GM12878 (cell line): ENCODE data around the gene LAMB1. TPM values are rescaled to one million over a fixed set of nuclear protein-coding genes. Genes with fewer than 3 reads are reported as not detected.

Source experiments
- ATAC-seq: fragments of 200-7000 bp; cut with Tn5 transposase; 3 replicates; pipeline ENCODE4 v1.9.1; 2020; ENCODE audit warnings: mild to moderate bottlenecking, moderate library complexity
- BruUV-seq: library from RNA; stranded (reverse); fragments of 400-500 nt; replicated peaks from 2 replicates; lab custom pipeline; 2021; lab: Mats Ljungman, UMichigan
- CTCF ChIA-PET: fragments of 300-600 bp; sonication (Branson Sonifier 250); formaldehyde crosslinking; extraction: SDS; loops from one replicate; lab custom pipeline; 2021; ENCODE audit warnings: inconsistent platforms; lab: Yijun Ruan, JAX
- POLR2A ChIA-PET: fragments of 350-600 bp; formaldehyde crosslinking; extraction: SDS; loops from one replicate; lab custom pipeline; 2021; ENCODE audit warnings: inconsistent platforms; lab: Charles Lee
- RAD21 ChIA-PET: fragments of 300-600 bp; sonication (Branson Sonifier 250); formaldehyde crosslinking; loops from one replicate; lab custom pipeline; 2023; ENCODE audit warnings: antibody characterized with exemption; ENCODE audit not compliant: unreplicated experiment; lab: Charles Lee
- SMC1A ChIA-PET: fragments of 300-600 bp; sonication (Branson Sonifier 250); formaldehyde crosslinking; loops from one replicate; lab custom pipeline; 2023; ENCODE audit not compliant: unreplicated experiment, uncharacterized antibody; lab: Charles Lee
- DNase-seq: peaks from one replicate; pipeline ENCODE4 v3.0.0-alpha.2; 2011; ENCODE audit warnings: low read depth, low spot score
- FAIRE-seq: peaks from 3 replicates; lab custom pipeline; 2011; peaks lifted over from hg19 to GRCh38; lab: Jason Lieb, UNC
- H2AFZ ChIP-seq: 2 replicates; pipeline ENCODE4 v1.6.0; 2011; ENCODE audit warnings: low read depth, low read length, control low read depth; ENCODE audit not compliant: control insufficient read depth
- H3K27ac ChIP-seq: 2 replicates; pipeline ENCODE4 v1.5.1; 2011; ENCODE audit warnings: control low read depth; ENCODE audit not compliant: control insufficient read depth, insufficient read depth
- H3K27me3 ChIP-seq, 2 experiments: replicated peaks in 1 of 2; 2 replicates each; pipeline versions ENCODE4 v1.6.0 to v1.6.1; 2011; ENCODE audit warnings: low read length in 1 of 2; ENCODE audit not compliant: control insufficient read depth in 2 of 2, insufficient read depth in 2 of 2
- H3K36me3 ChIP-seq, 2 experiments: 2 replicates each; pipeline ENCODE4 v1.5.1; 2011; ENCODE audit warnings: low read length in 1 of 2; ENCODE audit not compliant: control insufficient read depth in 2 of 2, insufficient read depth in 2 of 2
- H3K4me1 ChIP-seq: 2 replicates; pipeline ENCODE4 v1.6.1; 2011; ENCODE audit warnings: mild to moderate bottlenecking, low read length, moderate library complexity, mixed read lengths; ENCODE audit not compliant: control insufficient read depth, insufficient read depth
- H3K4me2 ChIP-seq: 2 replicates; pipeline ENCODE4 v1.6.0; 2011; ENCODE audit warnings: control low read depth; ENCODE audit not compliant: control insufficient read depth, insufficient read depth
- H3K4me3 ChIP-seq: fragments of 200-600 bp; sonication (generic); 2 replicates; pipeline ENCODE4 v1.5.1; 2016
- H3K79me2 ChIP-seq: 2 replicates; pipeline ENCODE4 v1.6.0; 2011; ENCODE audit warnings: low read length; ENCODE audit not compliant: control insufficient read depth, insufficient read depth
- H3K9ac ChIP-seq: 2 replicates; pipeline ENCODE4 v1.8.0; 2011; ENCODE audit warnings: low read length, control low read depth, mixed read lengths; ENCODE audit not compliant: control insufficient read depth, insufficient read depth
- H3K9me3 ChIP-seq: replicated peaks from 3 replicates; pipeline ENCODE4 v1.5.1; 2011; ENCODE audit warnings: mild to moderate bottlenecking, low read length; ENCODE audit not compliant: control insufficient read depth, insufficient read depth
- H4K20me1 ChIP-seq: 2 replicates; pipeline ENCODE4 v1.6.0; 2011; ENCODE audit not compliant: control insufficient read depth, insufficient read depth
- ASH2L ChIP-seq: fragments of 300-600, 200-600 bp; sonication (generic); IDR thresholded peaks from 2 replicates; pipeline ENCODE4 v1.6.1; 2017; ENCODE audit warnings: low read depth, mild to moderate bottlenecking, borderline replicate concordance
- DPF2 ChIP-seq: fragments of 450-650 bp; IDR thresholded peaks from 2 replicates; pipeline ENCODE4 v1.6.1; 2017; ENCODE audit warnings: mild to moderate bottlenecking
- EP300 ChIP-seq, 2 experiments: fragments of 150-350 bp in 1 of 2; IDR thresholded peaks; 2 replicates each; pipeline ENCODE4 v1.6.1; 2011 to 2012; ENCODE audit warnings: low read depth in 2 of 2, low read length in 2 of 2, borderline replicate concordance in 1 of 2, improper control_type of control experiment in 1 of 2, inconsistent platforms in 1 of 2; ENCODE audit not compliant: control insufficient read depth in 1 of 2
- HDGF ChIP-seq: fragments of 450-650 bp; IDR thresholded peaks from 2 replicates; pipeline ENCODE4 v1.6.1; 2016; ENCODE audit warnings: antibody characterized with exemption
- NRF1 ChIP-seq: conservative IDR thresholded peaks from 2 replicates; pipeline ENCODE4 v1.6.1; 2011; ENCODE audit warnings: mild to moderate bottlenecking, low read depth, low read length, improper control_type of control experiment
- RCOR1 ChIP-seq: conservative IDR thresholded peaks from 2 replicates; pipeline ENCODE4 v1.6.1; 2012; ENCODE audit warnings: low read depth, low read length, improper control_type of control experiment
- TARDBP ChIP-seq: IDR thresholded peaks from 2 replicates; pipeline ENCODE4 v1.6.1; 2016; ENCODE audit warnings: borderline replicate concordance
- ZBED1 ChIP-seq: IDR thresholded peaks from 2 replicates; pipeline ENCODE4 v1.6.1; 2016; ENCODE audit warnings: borderline replicate concordance
- WGBS: methylation state at CpG from one replicate; pipeline ENCODE4 v1.1.6; 2016; ENCODE audit warnings: low lambda C conversion rate; ENCODE audit not compliant: insufficient replicate concordance, insufficient coverage; ENCODE audit errors: missing lambda C conversion rate; 5-methylcytosine and 5-hydroxymethylcytosine counted together
- in situ Hi-C: fragments of 300-500 bp; cut with MboI; formaldehyde crosslinking; loops from 9 replicates; pipeline ENCODE4 v1.14.3; 2018; ENCODE audit warnings: mixed read lengths
- intact Hi-C: fragments of 100-400 bp; cut with micrococcal nuclease; formaldehyde crosslinking; loops from one replicate; pipeline ENCODE4 v1.14.2; 2022; ENCODE audit not compliant: unreplicated experiment
- polyA plus RNA-seq, 11 experiments: library from polyadenylated mRNA; depleted of rRNA in 4 of 11; unstranded in 6 of 11; stranded (reverse) in 5 of 11; fragments of >200 nt; fragmentation: Nextera tagmentation in 4 of 11; fragmentation: Illumina TruSeq in 1 of 11; extraction: Ambion mirVana in 4 of 11; extraction: Trizol in 1 of 11; gene quantifications; 1 replicate in 1 of 11; 2 replicates in 10 of 11; pipeline versions ENCODE4 v1.2.1 to v1.2.3, GENCODE V29; 2011 to 2016; ENCODE audit warnings: inconsistent platforms in 2 of 11, missing spikeins in 2 of 11, low read depth in 1 of 11
- total RNA-seq, 4 experiments: library from RNA; depleted of rRNA in 3 of 4; stranded (reverse); fragments of >200 nt in 3 of 4; fragmentation: Illumina TruSeq in 1 of 4; extraction: Trizol in 1 of 4; gene quantifications; 2 replicates each; pipeline versions ENCODE4 v1.2.1 to v1.2.3, GENCODE V29; 2013 to 2021
- TF ChIP-seq, protein P1 (sequence below): fragments of 450-650 bp; conservative IDR thresholded peaks from 2 replicates; pipeline ENCODE4 v1.6.1; 2017; ENCODE audit warnings: mild to moderate bottlenecking, moderate library complexity
- TF ChIP-seq, protein P2 (sequence below): fragments of 450-650 bp; IDR thresholded peaks from 2 replicates; pipeline ENCODE4 v1.6.1; 2016; ENCODE audit warnings: mild to moderate bottlenecking, moderate library complexity, borderline replicate concordance
- TF ChIP-seq, protein P3 (sequence below), 3 experiments: IDR thresholded peaks in 2 of 3; conservative IDR thresholded peaks in 1 of 3; 2 replicates each; pipeline ENCODE4 v1.5.1; 2011; ENCODE audit warnings: low read depth in 3 of 3, low read length in 3 of 3, mild to moderate bottlenecking in 3 of 3, control low read depth in 2 of 3, moderate library complexity in 2 of 3, inconsistent platforms in 1 of 3, mixed read lengths in 1 of 3; ENCODE audit not compliant: control insufficient read depth in 2 of 3, insufficient read depth in 1 of 3; ENCODE audit errors: extremely low read depth in 1 of 3
- TF ChIP-seq, protein P4 (sequence below): fragments of 450-650 bp; IDR thresholded peaks from 2 replicates; pipeline ENCODE4 v1.6.1; 2016; ENCODE audit warnings: mild to moderate bottlenecking

Gene LAMB1
- total and polyA plus RNA-seq, 10 of the 15 experiments (the other 5 are each of a cell fraction or from before 2014, with no cell fraction given), result 0.05 to 2.2 (median 1.2) TPM; not detected in 4

DNA sequence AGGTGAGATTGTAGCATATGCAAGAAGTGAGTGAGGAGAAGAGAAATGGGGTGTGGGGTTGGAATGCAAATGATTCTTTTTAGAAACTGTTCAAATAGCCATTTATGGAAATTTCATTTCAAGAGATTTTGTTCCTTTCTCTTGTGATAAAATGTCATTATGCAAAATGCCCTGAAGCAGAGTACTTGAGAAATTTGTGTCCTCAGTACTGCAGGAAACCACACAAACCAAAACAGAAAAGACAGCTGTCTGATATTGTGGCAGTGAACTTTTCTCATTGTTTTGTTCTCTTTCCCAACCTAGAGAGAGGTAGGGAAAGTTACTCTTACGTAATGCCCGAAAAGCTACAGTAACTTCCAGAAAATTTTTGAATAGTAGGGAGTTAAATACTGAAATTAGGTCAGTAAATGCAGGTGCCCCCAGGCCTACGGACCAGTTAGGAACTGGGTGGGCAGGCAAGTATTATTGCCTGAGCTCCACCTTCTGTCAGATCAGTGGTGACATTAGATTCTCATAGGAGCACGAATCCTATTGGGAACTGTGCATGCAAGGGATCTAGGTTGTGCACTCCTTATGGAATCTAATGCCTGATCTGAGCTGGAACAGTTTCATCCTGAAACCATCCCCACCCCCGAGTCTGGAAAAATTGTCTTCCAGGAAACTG lies 78.0 kb downstream of the LAMB1 start (continued):
- TF ChIP-seq, protein P1, sequence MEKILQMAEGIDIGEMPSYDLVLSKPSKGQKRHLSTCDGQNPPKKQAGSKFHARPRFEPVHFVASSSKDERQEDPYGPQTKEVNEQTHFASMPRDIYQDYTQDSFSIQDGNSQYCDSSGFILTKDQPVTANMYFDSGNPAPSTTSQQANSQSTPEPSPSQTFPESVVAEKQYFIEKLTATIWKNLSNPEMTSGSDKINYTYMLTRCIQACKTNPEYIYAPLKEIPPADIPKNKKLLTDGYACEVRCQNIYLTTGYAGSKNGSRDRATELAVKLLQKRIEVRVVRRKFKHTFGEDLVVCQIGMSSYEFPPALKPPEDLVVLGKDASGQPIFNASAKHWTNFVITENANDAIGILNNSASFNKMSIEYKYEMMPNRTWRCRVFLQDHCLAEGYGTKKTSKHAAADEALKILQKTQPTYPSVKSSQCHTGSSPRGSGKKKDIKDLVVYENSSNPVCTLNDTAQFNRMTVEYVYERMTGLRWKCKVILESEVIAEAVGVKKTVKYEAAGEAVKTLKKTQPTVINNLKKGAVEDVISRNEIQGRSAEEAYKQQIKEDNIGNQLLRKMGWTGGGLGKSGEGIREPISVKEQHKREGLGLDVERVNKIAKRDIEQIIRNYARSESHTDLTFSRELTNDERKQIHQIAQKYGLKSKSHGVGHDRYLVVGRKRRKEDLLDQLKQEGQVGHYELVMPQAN, result no peak

DNA sequence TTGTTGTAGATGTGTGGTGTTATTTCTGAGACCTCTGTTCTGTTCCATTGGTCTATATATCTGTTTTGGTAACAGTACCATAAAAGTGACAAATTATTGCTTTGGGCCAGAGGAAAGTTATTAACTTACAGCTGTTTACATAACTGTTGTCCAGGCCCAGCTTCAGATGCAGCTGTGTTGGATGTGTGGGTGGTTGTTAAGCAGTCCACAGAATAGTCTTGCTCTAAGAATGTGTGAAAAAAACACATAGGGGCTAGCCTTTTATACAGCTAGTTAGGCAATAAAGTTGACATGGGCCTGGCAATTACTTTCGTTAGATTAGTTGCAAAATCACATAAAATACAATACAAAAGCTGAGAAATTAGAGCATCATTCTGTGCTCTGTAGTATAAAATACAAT lies 80.1 kb downstream of the LAMB1 start:
- no peaks in the 10 kb centered on the region; the same call in 2 of the 3 replicates for H3K9me3 ChIP-seq
- H3K9ac ChIP-seq, result no peak overlapping the region
- no peaks in the 10 kb centered on the region for H3K27me3 ChIP-seq
- no peak for DNase-seq
- ChIA-PET CTCF (interaction anchor here (1.6 kb wide), 1 partner anchor 48 kb away, joined by 6 read pairs; no protein-coding TSS in a partner anchor), POLR2A (no interaction called here), RAD21 (no interaction called here), SMC1A (interaction anchor here (1.0 to 3.2 kb wide), 5 partner anchors 10 to 32 kb away, joined by 3 to 10 read pairs (median 3); partner anchors contain the start of gene DLD)
- no peak for ATAC-seq
- WGBS, result 95% methylated on average over 1 of the region's 1 CpG
- no peak for FAIRE-seq
- no peak overlapping the region for H3K4me3 ChIP-seq
- intact Hi-C loops, result no loop called here
- BruUV-seq, result no TSS peak
- TF ChIP-seq, protein P2, sequence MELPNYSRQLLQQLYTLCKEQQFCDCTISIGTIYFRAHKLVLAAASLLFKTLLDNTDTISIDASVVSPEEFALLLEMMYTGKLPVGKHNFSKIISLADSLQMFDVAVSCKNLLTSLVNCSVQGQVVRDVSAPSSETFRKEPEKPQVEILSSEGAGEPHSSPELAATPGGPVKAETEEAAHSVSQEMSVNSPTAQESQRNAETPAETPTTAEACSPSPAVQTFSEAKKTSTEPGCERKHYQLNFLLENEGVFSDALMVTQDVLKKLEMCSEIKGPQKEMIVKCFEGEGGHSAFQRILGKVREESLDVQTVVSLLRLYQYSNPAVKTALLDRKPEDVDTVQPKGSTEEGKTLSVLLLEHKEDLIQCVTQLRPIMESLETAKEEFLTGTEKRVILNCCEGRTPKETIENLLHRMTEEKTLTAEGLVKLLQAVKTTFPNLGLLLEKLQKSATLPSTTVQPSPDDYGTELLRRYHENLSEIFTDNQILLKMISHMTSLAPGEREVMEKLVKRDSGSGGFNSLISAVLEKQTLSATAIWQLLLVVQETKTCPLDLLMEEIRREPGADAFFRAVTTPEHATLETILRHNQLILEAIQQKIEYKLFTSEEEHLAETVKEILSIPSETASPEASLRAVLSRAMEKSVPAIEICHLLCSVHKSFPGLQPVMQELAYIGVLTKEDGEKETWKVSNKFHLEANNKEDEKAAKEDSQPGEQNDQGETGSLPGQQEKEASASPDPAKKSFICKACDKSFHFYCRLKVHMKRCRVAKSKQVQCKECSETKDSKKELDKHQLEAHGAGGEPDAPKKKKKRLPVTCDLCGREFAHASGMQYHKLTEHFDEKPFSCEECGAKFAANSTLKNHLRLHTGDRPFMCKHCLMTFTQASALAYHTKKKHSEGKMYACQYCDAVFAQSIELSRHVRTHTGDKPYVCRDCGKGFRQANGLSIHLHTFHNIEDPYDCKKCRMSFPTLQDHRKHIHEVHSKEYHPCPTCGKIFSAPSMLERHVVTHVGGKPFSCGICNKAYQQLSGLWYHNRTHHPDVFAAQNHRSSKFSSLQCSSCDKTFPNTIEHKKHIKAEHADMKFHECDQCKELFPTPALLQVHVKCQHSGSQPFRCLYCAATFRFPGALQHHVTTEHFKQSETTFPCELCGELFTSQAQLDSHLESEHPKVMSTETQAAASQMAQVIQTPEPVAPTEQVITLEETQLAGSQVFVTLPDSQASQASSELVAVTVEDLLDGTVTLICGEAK, result no peak
- TF ChIP-seq EP300 (IDR thresholded peaks at IDR 0.05; ENCODE audit: borderline replicate concordance in 1 of 2, control insufficient read depth in 1 of 2, low read depth in 2 of 2, low read length in 2 of 2), result no peak
- TF ChIP-seq, protein P3, sequence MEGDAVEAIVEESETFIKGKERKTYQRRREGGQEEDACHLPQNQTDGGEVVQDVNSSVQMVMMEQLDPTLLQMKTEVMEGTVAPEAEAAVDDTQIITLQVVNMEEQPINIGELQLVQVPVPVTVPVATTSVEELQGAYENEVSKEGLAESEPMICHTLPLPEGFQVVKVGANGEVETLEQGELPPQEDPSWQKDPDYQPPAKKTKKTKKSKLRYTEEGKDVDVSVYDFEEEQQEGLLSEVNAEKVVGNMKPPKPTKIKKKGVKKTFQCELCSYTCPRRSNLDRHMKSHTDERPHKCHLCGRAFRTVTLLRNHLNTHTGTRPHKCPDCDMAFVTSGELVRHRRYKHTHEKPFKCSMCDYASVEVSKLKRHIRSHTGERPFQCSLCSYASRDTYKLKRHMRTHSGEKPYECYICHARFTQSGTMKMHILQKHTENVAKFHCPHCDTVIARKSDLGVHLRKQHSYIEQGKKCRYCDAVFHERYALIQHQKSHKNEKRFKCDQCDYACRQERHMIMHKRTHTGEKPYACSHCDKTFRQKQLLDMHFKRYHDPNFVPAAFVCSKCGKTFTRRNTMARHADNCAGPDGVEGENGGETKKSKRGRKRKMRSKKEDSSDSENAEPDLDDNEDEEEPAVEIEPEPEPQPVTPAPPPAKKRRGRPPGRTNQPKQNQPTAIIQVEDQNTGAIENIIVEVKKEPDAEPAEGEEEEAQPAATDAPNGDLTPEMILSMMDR (IDR thresholded peaks at IDR 0.05 in 2 of 3, conservative IDR thresholded peaks at IDR 0.05 in 1 of 3; ENCODE audit: control insufficient read depth in 2 of 3, extremely low read depth in 1 of 3, insufficient read depth in 1 of 3, low read depth in 3 of 3, low read length in 3 of 3), result no peak
- no peak for TF ChIP-seq NRF1
- TF ChIP-seq TARDBP, result no peak
- TF ChIP-seq DPF2, result no peak
- TF ChIP-seq HDGF, result no peak
- TF ChIP-seq ASH2L, result no peak
- TF ChIP-seq ZBED1, result no peak
- TF ChIP-seq, protein P4, sequence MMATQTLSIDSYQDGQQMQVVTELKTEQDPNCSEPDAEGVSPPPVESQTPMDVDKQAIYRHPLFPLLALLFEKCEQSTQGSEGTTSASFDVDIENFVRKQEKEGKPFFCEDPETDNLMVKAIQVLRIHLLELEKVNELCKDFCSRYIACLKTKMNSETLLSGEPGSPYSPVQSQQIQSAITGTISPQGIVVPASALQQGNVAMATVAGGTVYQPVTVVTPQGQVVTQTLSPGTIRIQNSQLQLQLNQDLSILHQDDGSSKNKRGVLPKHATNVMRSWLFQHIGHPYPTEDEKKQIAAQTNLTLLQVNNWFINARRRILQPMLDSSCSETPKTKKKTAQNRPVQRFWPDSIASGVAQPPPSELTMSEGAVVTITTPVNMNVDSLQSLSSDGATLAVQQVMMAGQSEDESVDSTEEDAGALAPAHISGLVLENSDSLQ, result no peak
- no peak for TF ChIP-seq RCOR1
- H3K27ac ChIP-seq, result no peak overlapping the region
- H4K20me1 ChIP-seq, result no peaks in the 10 kb centered on the region
- H2AFZ ChIP-seq, result no peak overlapping the region
- in situ Hi-C loops, result no loop called here
- peaks cover 19% of the 10 kb centered on the region for H3K4me1 ChIP-seq
- H3K36me3 ChIP-seq, result peaks cover 2 to 22% of the 10 kb centered on the region in 2 experiments
- no peak overlapping the region for H3K4me2 ChIP-seq
- no peaks in the 10 kb centered on the region for H3K79me2 ChIP-seq
